BJ (cell line): ENCODE measurements around the gene CTSW. TPM values are rescaled to one million over a fixed set of nuclear protein-coding genes. Genes with fewer than 3 reads are reported as not detected.

ENCODE experiments used
- CTCF ChIA-PET: fragments of 350-600 bp; formaldehyde crosslinking; extraction: SDS; loops from one replicate; lab custom pipeline; 2021; ENCODE audit warnings: antibody characterized with exemption, inconsistent platforms; lab: Yijun Ruan, JAX
- POLR2A ChIA-PET: fragments of 300-600 bp; sonication (Branson Sonifier 250); formaldehyde crosslinking; extraction: SDS; loops from one replicate; lab custom pipeline; 2021; ENCODE audit warnings: antibody characterized with exemption; lab: Charles Lee
- DNase-seq: peaks from one replicate; pipeline ENCODE4 v3.0.0-alpha.2; 2011; ENCODE audit warnings: low read depth
- H3K27me3 ChIP-seq: 2 replicates; pipeline ENCODE4 v1.6.0; 2011; ENCODE audit warnings: low read length; ENCODE audit not compliant: control insufficient read depth, insufficient read depth
- H3K36me3 ChIP-seq: 2 replicates; pipeline ENCODE4 v1.5.1; 2011; ENCODE audit warnings: low read length; ENCODE audit not compliant: control insufficient read depth, insufficient read depth
- H3K4me3 ChIP-seq: 2 replicates; pipeline ENCODE4 v1.5.1; 2011; ENCODE audit warnings: low read depth, mild to moderate bottlenecking, control low read depth, low read length
- polyA plus RNA-seq: library from polyadenylated mRNA; depleted of rRNA; stranded (reverse); fragments of >200 nt; gene quantifications from 2 replicates; pipeline ENCODE4 v1.2.3, GENCODE V29; 2011
- TF ChIP-seq, protein P1 (sequence below): IDR thresholded peaks from 2 replicates; pipeline ENCODE4 v1.5.1; 2011; ENCODE audit warnings: low read depth, mild to moderate bottlenecking, control low read depth, inconsistent platforms, low read length, moderate library complexity; ENCODE audit not compliant: insufficient read depth

CTSW gene
- polyA plus RNA-seq, 1 experiment, result 0.21 TPM

DNA sequence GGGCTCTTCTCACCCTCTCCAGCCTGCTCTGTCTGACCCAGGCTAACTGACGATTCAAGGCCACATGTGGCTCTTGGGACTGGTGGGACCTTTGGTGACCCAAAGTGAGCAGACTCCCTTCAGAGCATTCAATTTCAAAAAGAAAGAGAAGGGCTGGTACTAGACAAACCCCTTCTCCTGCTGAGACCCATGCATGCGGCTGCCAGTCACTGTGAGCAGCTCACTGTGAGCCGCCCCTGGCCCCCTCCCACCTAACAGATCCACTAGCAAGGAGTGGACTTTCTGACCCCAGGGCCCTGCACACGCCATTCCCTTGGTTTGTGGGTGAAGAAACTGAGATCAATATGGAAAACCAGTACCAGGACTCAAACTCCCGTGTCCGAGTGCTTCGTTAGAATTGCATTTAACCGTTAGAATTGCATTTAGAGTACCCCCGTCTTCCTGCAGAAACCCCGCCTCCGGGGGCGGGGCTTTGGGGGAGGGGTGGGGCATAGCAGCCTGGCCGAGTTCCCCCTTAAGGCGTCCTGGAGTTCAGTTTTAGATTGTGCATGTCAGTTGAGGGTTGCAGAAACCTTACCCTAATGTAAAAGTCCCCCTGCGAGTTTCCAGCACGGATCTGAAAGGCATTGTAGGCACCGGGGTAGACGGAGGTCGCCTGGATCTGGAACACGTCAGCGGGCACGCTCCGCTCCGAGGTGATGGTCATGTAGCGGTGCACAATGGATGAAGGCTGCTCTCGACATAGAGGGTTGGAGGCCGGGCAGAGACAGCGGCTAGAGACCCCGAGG is 12.2 kb upstream of the CTSW start:
- POLR2A ChIA-PET, result no interaction called here

DNA sequence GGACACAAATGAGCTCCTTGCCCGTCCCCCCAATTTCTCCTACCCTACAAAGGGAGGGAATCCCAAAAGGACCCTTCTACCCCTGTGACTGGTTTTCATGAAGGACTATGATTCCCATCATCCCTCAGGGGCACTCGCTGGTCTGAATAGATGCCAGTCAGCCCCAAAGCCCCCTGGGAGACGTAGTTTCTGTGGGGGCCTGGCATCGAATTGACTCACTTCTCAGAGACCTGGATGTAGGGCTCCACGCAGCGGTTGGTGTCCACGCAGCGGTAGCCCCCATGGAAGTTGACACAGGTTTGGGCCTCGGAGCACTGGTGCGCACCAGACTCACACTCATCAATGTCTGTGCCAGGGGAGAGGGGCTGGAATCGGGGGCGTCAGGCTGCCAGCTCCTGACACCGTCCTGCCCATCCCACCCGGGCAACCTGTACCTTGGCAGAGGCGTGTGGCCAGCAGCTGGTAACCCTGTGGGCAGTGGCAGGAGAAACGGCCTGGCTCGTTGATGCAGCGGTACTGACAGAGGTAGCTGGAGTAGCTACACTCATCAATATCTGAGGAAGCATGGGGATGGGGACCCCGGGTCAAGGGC is 11.5 kb upstream of the CTSW start:
- TF ChIP-seq, protein P1, sequence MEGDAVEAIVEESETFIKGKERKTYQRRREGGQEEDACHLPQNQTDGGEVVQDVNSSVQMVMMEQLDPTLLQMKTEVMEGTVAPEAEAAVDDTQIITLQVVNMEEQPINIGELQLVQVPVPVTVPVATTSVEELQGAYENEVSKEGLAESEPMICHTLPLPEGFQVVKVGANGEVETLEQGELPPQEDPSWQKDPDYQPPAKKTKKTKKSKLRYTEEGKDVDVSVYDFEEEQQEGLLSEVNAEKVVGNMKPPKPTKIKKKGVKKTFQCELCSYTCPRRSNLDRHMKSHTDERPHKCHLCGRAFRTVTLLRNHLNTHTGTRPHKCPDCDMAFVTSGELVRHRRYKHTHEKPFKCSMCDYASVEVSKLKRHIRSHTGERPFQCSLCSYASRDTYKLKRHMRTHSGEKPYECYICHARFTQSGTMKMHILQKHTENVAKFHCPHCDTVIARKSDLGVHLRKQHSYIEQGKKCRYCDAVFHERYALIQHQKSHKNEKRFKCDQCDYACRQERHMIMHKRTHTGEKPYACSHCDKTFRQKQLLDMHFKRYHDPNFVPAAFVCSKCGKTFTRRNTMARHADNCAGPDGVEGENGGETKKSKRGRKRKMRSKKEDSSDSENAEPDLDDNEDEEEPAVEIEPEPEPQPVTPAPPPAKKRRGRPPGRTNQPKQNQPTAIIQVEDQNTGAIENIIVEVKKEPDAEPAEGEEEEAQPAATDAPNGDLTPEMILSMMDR, result no peak
- Histone ChIP-seq H3K4me3 (no peak overlapping the region), H3K27me3 (no peaks in the 10 kb centered on the region), H3K36me3 (peaks cover 49% of the 10 kb centered on the region)
- no peak for DNase-seq
- ChIA-PET POLR2A (interaction anchor here (0.6 kb wide), 1 partner anchor 10 kb away, joined by 4 read pairs; the partner anchor contains the start of gene CFL1), CTCF (interaction anchor here (1.0 to 6.9 kb wide), 4 partner anchors 8 to 21 kb away, joined by 3 to 70 read pairs (median 36); partner anchors contain the start of genes FIBP and MUS81)

More for the DNA sequence above, 12.2 kb upstream of the CTSW start:
- CTCF ChIA-PET, result interaction anchor here (1.1 kb wide), 1 partner anchor 22 kb away, joined by 5 read pairs; the partner anchor contains the start of gene FIBP
- peaks cover 54% of the 10 kb centered on the region for H3K36me3 ChIP-seq
- DNase-seq, result no peak
- H3K27me3 ChIP-seq, result no peaks in the 10 kb centered on the region
- H3K4me3 ChIP-seq, result no peak overlapping the region
- TF ChIP-seq, protein P1, result no peak

DNA sequence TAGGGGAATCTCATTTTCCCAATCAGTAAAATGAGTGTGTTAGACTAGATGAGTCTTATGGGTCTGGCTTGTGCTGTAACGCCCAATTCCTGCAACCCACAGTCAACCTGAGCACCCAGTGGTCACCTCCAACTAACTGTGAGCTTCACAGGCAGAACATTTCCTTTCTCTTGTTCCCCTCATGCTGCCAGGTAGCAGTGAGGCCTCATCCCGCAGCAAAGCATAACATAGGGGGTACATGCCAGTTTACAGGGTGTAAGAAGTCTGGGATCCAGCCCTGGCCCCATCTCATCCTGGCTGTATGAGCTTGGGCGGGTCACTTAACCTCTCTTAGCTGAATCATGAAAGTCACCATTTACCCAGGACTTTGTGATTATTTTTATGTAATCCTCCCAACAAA is 10.7 kb upstream of the CTSW start:
- peaks cover 43% of the 10 kb centered on the region for H3K36me3 ChIP-seq
- POLR2A ChIA-PET, result interaction anchor here (0.6 kb wide), 1 partner anchor 11 kb away, joined by 4 read pairs; the partner anchor contains the start of gene CFL1

DNA sequence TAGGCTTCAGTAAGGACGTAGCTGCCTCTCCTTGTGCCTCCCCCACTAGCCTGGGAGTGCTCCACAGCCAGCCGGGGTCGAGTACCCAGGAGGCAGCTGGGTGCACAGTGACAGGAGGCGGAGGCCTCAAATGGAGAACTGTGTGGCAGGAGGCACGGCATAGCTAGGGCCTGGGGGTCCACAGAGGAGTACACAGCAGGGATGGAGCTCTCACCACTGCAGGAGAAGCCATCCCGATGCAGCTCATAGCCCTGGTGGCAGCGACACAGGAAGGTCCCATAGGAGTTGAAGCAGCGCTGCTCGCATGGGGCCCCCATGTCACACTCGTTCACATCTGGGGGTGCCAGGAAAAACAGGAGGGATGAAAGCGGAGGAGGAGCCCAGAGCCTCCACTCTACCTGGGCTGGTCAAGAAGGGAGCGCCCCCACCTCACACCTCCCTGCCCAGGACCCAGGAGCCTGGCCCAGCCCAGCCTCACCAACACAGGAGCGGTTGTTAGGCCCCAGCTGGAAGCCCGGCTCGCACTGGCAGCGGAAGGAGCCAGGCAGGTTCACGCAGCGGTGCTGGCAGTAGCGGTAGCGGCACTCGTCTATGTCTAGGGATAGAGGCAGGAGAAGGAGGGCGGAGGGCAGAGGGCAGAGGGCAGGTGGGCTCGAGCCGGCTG is 9.9 kb upstream of the CTSW start:
- no peak for DNase-seq
- POLR2A ChIA-PET, result no interaction called here
- H3K27me3 ChIP-seq, result no peaks in the 10 kb centered on the region
- H3K36me3 ChIP-seq, result peaks cover 36% of the 10 kb centered on the region
- TF ChIP-seq, protein P1, result no peak
- H3K4me3 ChIP-seq, result no peak overlapping the region
- CTCF ChIA-PET, result interaction anchor here (6.5 to 6.9 kb wide), 2 partner anchors 9 to 14 kb away, joined by 68 to 70 read pairs; partner anchors contain the start of gene MUS81

More for the DNA sequence above, 10.7 kb upstream of the CTSW start:
- H3K4me3 ChIP-seq, result no peak overlapping the region
- CTCF ChIA-PET, result interaction anchor here (1.0 to 6.9 kb wide), 4 partner anchors 8 to 20 kb away, joined by 3 to 70 read pairs (median 36); partner anchors contain the start of genes FIBP and MUS81
- H3K27me3 ChIP-seq, result no peaks in the 10 kb centered on the region
- TF ChIP-seq, protein P1, result no peak
- no peak for DNase-seq

DNA sequence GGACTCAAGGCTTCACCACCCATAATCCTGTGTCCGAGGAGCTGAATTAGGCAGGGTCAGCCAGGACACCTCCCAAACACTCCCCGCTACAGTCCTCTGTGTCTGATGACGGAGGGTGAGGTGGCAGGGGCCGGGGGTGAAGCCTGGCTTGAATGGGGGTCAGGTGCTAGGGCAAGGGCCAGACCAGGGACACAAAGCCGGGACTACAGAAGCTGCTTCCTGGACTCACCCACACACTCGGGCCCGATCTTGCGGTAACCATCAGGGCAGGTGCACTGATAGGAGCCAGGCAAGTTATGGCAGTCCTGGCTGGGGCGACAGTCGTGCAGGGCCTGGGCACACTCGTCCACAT is 9.4 kb upstream of the CTSW start:
- H3K36me3 ChIP-seq, result peaks cover 33% of the 10 kb centered on the region
- POLR2A ChIA-PET, result no interaction called here
- H3K27me3 ChIP-seq, result no peaks in the 10 kb centered on the region
- no peak for DNase-seq
- no peak overlapping the region for H3K4me3 ChIP-seq
- TF ChIP-seq, protein P1, result no peak
- CTCF ChIA-PET, result interaction anchor here (1.8 to 6.9 kb wide), 3 partner anchors 10 to 152 kb away, joined by 5 to 70 read pairs (median 68); partner anchors contain the start of gene MUS81
